Osteoblast (primary cell): Measurements from ENCODE around the gene PLVAP. TPM values are rescaled to one million over a fixed set of nuclear protein-coding genes. Genes with fewer than 3 reads are reported as not detected.

Experiments used
- DNase-seq: peaks from one replicate; pipeline ENCODE4 v3.0.0; 2011; ENCODE audit warnings: low spot score, mixed read lengths; ENCODE audit not compliant: insufficient read length; ENCODE audit errors: missing footprints
- H2AFZ ChIP-seq: 2 replicates; pipeline ENCODE4 v1.6.0; 2011; ENCODE audit warnings: mild to moderate bottlenecking, low read length
- H3K27ac ChIP-seq: 2 replicates; pipeline ENCODE4 v1.5.1; 2011; ENCODE audit warnings: mild to moderate bottlenecking, low read depth, low read length, moderate library complexity
- H3K27me3 ChIP-seq: 2 replicates; pipeline ENCODE4 v1.6.0; 2012; ENCODE audit warnings: mild to moderate bottlenecking, control low read depth, inconsistent platforms, low read length, moderate library complexity; ENCODE audit not compliant: insufficient read depth
- H3K36me3 ChIP-seq: 2 replicates; pipeline ENCODE4 v1.5.1; 2011; ENCODE audit warnings: mild to moderate bottlenecking, low read length, control low read depth, moderate library complexity; ENCODE audit not compliant: insufficient read depth
- H3K4me1 ChIP-seq: 2 replicates; pipeline ENCODE4 v1.5.1; 2011; ENCODE audit warnings: mild to moderate bottlenecking, low read length, control low read depth, moderate library complexity; ENCODE audit not compliant: insufficient read depth
- H3K4me2 ChIP-seq: 2 replicates; pipeline ENCODE4 v1.6.0; 2011; ENCODE audit warnings: mild to moderate bottlenecking, low read length; ENCODE audit not compliant: insufficient read depth
- H3K4me3 ChIP-seq: fragments of 200-600 bp; sonication (generic); 3 replicates; pipeline ENCODE4 v1.5.1; 2012; ENCODE audit warnings: mild to moderate bottlenecking, low read length, inconsistent platforms; ENCODE audit not compliant: insufficient read depth
- H3K79me2 ChIP-seq: 2 replicates; pipeline ENCODE4 v1.6.0; 2012; ENCODE audit warnings: mild to moderate bottlenecking, low read length, control low read depth, inconsistent platforms; ENCODE audit not compliant: insufficient read depth
- H3K9me3 ChIP-seq: 2 replicates; pipeline ENCODE4 v1.5.1; 2011; ENCODE audit warnings: low read depth, low read length, control low read depth
- H4K20me1 ChIP-seq: 2 replicates; pipeline ENCODE4 v1.6.0; 2012; ENCODE audit warnings: mild to moderate bottlenecking, low read length, control low read depth; ENCODE audit not compliant: insufficient read depth
- total RNA-seq: library from RNA; depleted of rRNA; stranded (reverse); fragments of >200 nt; gene quantifications from 2 replicates; pipeline ENCODE4 v1.2.3, GENCODE V29; 2012
- TF ChIP-seq, protein P1 (sequence below): IDR thresholded peaks from 2 replicates; pipeline ENCODE4 v1.5.1; 2011; ENCODE audit warnings: mild to moderate bottlenecking, low read depth, low read length, moderate library complexity; ENCODE audit errors: extremely low read depth

Gene PLVAP
- total RNA-seq, 1 donor = not detected

DNA sequence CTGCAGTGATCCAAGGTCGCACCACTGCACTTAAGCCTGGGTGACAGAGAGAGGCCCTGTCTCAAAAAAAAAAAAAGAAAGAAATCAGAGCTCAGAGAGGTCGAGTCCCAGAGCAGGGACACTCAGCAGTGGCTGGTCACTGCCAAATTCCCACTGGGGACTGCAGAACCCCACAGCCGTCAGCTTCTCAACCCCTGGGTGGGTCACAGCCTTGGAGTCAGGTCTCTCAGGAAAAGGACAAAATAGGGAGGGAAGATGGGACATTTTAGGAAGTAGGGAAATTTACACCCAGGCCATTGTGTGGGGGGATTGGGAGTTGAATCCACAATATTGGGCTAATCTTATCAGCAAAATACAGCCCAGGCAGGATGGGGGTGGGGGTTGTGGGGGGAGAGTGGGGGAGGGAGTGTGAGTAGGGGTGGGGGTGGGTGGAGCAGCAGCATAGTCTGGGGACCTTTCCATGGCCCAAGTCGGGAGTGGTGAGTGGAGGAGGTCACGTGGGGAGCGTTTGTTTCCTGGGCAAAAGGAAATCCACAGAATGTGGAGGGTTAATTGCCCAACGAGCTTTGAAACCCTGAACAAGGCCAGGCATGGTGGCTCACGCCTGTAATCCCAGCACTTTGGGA, 21.9 kb upstream of the PLVAP start:
- Histone ChIP-seq H4K20me1 (no peaks in the 10 kb centered on the region), H3K79me2 (no peaks in the 10 kb centered on the region), H3K27ac (no peak overlapping the region), H3K36me3 (no peaks in the 10 kb centered on the region), H3K4me2 (no peak overlapping the region), H3K27me3 (peaks cover 4% of the 10 kb centered on the region), H3K9me3 (no peaks in the 10 kb centered on the region), H3K4me1 (no peaks in the 10 kb centered on the region), H3K4me3 (no peak overlapping the region), H2AFZ (no peak overlapping the region)
- TF ChIP-seq, protein P1, sequence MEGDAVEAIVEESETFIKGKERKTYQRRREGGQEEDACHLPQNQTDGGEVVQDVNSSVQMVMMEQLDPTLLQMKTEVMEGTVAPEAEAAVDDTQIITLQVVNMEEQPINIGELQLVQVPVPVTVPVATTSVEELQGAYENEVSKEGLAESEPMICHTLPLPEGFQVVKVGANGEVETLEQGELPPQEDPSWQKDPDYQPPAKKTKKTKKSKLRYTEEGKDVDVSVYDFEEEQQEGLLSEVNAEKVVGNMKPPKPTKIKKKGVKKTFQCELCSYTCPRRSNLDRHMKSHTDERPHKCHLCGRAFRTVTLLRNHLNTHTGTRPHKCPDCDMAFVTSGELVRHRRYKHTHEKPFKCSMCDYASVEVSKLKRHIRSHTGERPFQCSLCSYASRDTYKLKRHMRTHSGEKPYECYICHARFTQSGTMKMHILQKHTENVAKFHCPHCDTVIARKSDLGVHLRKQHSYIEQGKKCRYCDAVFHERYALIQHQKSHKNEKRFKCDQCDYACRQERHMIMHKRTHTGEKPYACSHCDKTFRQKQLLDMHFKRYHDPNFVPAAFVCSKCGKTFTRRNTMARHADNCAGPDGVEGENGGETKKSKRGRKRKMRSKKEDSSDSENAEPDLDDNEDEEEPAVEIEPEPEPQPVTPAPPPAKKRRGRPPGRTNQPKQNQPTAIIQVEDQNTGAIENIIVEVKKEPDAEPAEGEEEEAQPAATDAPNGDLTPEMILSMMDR = no peak
- DNase-seq = peak; percentile 58

DNA sequence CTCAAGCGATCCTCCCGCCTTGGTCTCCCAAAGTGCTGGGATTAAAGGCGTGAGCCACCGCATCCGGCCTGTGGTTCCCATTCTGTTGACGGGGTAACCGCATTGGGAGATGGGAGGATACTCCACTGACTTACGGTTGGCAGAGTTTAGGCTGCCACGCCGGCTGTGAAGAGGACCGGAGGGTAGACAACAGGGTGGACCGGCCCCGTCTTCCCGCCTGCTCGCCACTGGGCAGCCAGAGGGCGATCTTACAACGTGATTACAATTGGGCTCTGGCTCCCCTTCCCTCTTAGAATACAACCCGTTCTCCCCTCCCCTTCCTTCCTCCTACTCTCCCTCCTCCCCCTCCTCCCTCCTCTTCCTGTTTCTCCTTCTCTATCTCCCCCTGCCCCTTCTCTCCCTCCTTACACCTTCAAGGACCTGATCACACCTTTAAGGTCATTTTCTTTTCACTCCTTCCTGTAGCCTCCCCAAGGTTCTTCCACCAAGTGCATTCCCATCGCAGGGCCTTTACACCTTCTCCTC, 17.8 kb upstream of the PLVAP start:
- DNase-seq = peak; percentile 98
- Histone ChIP-seq H3K79me2 (no peaks in the 10 kb centered on the region), H3K4me3 (no peak overlapping the region), H3K4me2 (no peak overlapping the region), H2AFZ (peak overlapping the region; percentile 3), H3K36me3 (no peaks in the 10 kb centered on the region), H3K9me3 (no peaks in the 10 kb centered on the region), H4K20me1 (no peaks in the 10 kb centered on the region), H3K27me3 (peaks cover 19% of the 10 kb centered on the region), H3K4me1 (peaks cover 9% of the 10 kb centered on the region), H3K27ac (no peak overlapping the region)
- TF ChIP-seq, protein P1 = peak; percentile 56

GRCh38 chr19:17393914-17394313, 16.8 kb upstream of the PLVAP start, which contains the start of gene CCDC194:
TSS of gene CCDC194 (minus strand) at chr19:17394196. CDS start at chr19:17394158, 38 bp downstream.
- TF ChIP-seq, protein P1 = no peak
- no peaks in the 10 kb centered on the region for H4K20me1 ChIP-seq
- DNase-seq = peak; percentile 85
- H3K4me2 ChIP-seq = peak within 1 kb of the TSS; percentile 15
- H3K9me3 ChIP-seq = no peaks in the 10 kb centered on the region
- peaks cover 9% of the 10 kb centered on the region for H3K4me1 ChIP-seq
- peaks cover 21% of the 10 kb centered on the region for H3K27me3 ChIP-seq
- peak within 1 kb of the TSS; percentile 3 for H2AFZ ChIP-seq
- H3K4me3 ChIP-seq = no peak within 1 kb of the TSS
- H3K36me3 ChIP-seq = no peaks in the 10 kb centered on the region
- no peaks in the 10 kb centered on the region for H3K79me2 ChIP-seq
- no peak within 1 kb of the TSS for H3K27ac ChIP-seq

- DNase-seq = peak; percentile 85
- TF ChIP-seq, protein P1 = no peak
- no peaks in the 10 kb centered on the region for H4K20me1 ChIP-seq
- no peaks in the 10 kb centered on the region for H3K79me2 ChIP-seq
- no peak overlapping the region for H2AFZ ChIP-seq
- peaks cover 21% of the 10 kb centered on the region for H3K27me3 ChIP-seq
- no peaks in the 10 kb centered on the region for H3K9me3 ChIP-seq
- H3K36me3 ChIP-seq = no peaks in the 10 kb centered on the region
- no peak overlapping the region for H3K4me2 ChIP-seq
- H3K27ac ChIP-seq = no peak overlapping the region
- H3K4me3 ChIP-seq = no peak overlapping the region
- H3K4me1 ChIP-seq = peaks cover 9% of the 10 kb centered on the region
Measured at GRCh38 chr19:17393002-17393401, 15.9 kb upstream of the PLVAP start.
